Loucy (cell line): ENCODE results near the gene ARHGAP40.

ENCODE experiments used
- H2AFZ ChIP-seq: fragments of 200-600 bp; sonication (generic); 2 replicates; pipeline ENCODE4 v1.6.0; 2016; ENCODE audit warnings: antibody characterized with exemption, mild to moderate bottlenecking, low read length, moderate library complexity
- H3F3A ChIP-seq: fragments of 200-600 bp; 2 replicates; pipeline ENCODE4 v1.6.0; 2016; ENCODE audit warnings: antibody characterized with exemption, low read depth, mild to moderate bottlenecking
- H3K27me3 ChIP-seq: fragments of 200-600 bp; sonication (generic); 2 replicates; pipeline ENCODE4 v1.6.1; 2014; ENCODE audit warnings: low read length, mild to moderate bottlenecking; ENCODE audit not compliant: insufficient read depth, poor library complexity, severe bottlenecking
- H3K36me3 ChIP-seq: fragments of 200-600 bp; sonication (generic); 2 replicates; pipeline ENCODE4 v1.6.1; 2016; ENCODE audit warnings: low read length; ENCODE audit not compliant: insufficient read depth
- H3K4me1 ChIP-seq: fragments of 200-600 bp; sonication (generic); 2 replicates; pipeline ENCODE4 v1.5.1; 2014; ENCODE audit warnings: low read length, mild to moderate bottlenecking; ENCODE audit not compliant: insufficient read depth, poor library complexity, severe bottlenecking
- H3K4me2 ChIP-seq: fragments of 200-600 bp; sonication (generic); 2 replicates; pipeline ENCODE4 v1.6.0; 2014; ENCODE audit warnings: antibody characterized with exemption, low read length, low read depth, mild to moderate bottlenecking; ENCODE audit not compliant: poor library complexity, severe bottlenecking
- H3K4me3 ChIP-seq: fragments of 200-600 bp; sonication (generic); 2 replicates; pipeline ENCODE4 v1.5.1; 2014; ENCODE audit warnings: low read length, mild to moderate bottlenecking, mixed read lengths; ENCODE audit not compliant: poor library complexity, severe bottlenecking
- H3K79me2 ChIP-seq: fragments of 200-600 bp; sonication (generic); 2 replicates; pipeline ENCODE4 v1.6.1; 2014; ENCODE audit warnings: low read length; ENCODE audit not compliant: insufficient read depth
- H3K9ac ChIP-seq: fragments of 200-600 bp; sonication (generic); 2 replicates; pipeline ENCODE4 v1.6.0; 2014; ENCODE audit warnings: mild to moderate bottlenecking, low read depth, low read length, moderate library complexity; ENCODE audit not compliant: poor library complexity, severe bottlenecking
- H3K9me2 ChIP-seq: fragments of 200-600 bp; sonication (generic); replicated peaks from 2 replicates; pipeline ENCODE4 v1.6.1; 2016; ENCODE audit warnings: low read depth, low read length, mixed read lengths
- H3K9me3 ChIP-seq: fragments of 200-600 bp; sonication (generic); 2 replicates; pipeline ENCODE4 v1.6.1; 2014; ENCODE audit warnings: mild to moderate bottlenecking, antibody characterized with exemption, low read length, low read depth; ENCODE audit not compliant: insufficient read depth
- H4K20me1 ChIP-seq: fragments of 200-600 bp; sonication (generic); 2 replicates; pipeline ENCODE4 v1.6.0; 2014; ENCODE audit warnings: antibody characterized with exemption, low read length, mild to moderate bottlenecking; ENCODE audit not compliant: insufficient read depth, poor library complexity, severe bottlenecking
- CTCF ChIP-seq: fragments of 200-600 bp; sonication (generic); conservative IDR thresholded peaks from 2 replicates; pipeline ENCODE4 v1.5.1; 2014; ENCODE audit warnings: mild to moderate bottlenecking, antibody characterized with exemption, low read length
- EZH2phosphoT487 ChIP-seq: fragments of 200-600 bp; IDR thresholded peaks from 2 replicates; pipeline ENCODE4 v1.6.1; 2018; ENCODE audit warnings: antibody characterized with exemption, mild to moderate bottlenecking, moderate library complexity, borderline replicate concordance

The ARHGAP40 gene

DNA sequence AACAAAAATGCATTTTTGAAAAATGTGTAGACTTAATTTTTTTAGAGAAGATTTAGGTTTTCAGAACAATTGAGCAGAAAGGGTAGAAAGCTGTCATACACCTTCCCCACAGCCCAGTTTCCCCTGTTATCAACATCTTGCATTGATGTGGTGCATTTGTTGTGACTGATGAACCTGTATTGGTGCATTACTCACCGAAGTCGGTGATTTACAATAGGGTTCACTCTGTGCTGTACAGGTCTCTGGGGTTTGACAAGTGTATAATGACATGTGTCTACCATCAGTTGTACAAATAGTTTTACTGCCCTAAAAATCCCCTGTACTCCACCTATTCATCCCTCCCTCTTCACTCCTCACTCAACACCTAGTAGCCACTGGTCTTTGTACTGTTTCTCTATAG is 44.4 kb upstream of the ARHGAP40 start:
- no peaks in the 10 kb centered on the region for H4K20me1 ChIP-seq
- H3K36me3 ChIP-seq: peaks cover 70% of the 10 kb centered on the region; the same call in 1 of the 2 replicates
- no peaks in the 10 kb centered on the region for H3K9me2 ChIP-seq
- no peaks in the 10 kb centered on the region for H3K79me2 ChIP-seq
- H3K9ac ChIP-seq: no peak overlapping the region
- no peaks in the 10 kb centered on the region for H3K9me3 ChIP-seq
- H3K4me2 ChIP-seq: no peak overlapping the region
- no peaks in the 10 kb centered on the region for H3K27me3 ChIP-seq
- H3F3A ChIP-seq: no peaks in the 10 kb centered on the region
- H3K4me3 ChIP-seq: no peak overlapping the region
- no peak for TF ChIP-seq EZH2phosphoT487
- no peak for TF ChIP-seq CTCF
- no peak overlapping the region for H2AFZ ChIP-seq
- H3K4me1 ChIP-seq: no peaks in the 10 kb centered on the region

GRCh38 chr20:38558596-38559360 is 42.8 kb upstream of the ARHGAP40 start:
- H3K79me2 ChIP-seq: no peaks in the 10 kb centered on the region
- TF ChIP-seq CTCF (no peak), EZH2phosphoT487 (no peak)
- no peaks in the 10 kb centered on the region for H3K4me1 ChIP-seq
- H3K9ac ChIP-seq: no peak overlapping the region
- H4K20me1 ChIP-seq: no peaks in the 10 kb centered on the region
- H3K9me2 ChIP-seq: no peaks in the 10 kb centered on the region
- no peak overlapping the region for H2AFZ ChIP-seq
- no peak overlapping the region for H3K4me2 ChIP-seq
- no peaks in the 10 kb centered on the region for H3F3A ChIP-seq
- no peaks in the 10 kb centered on the region for H3K9me3 ChIP-seq
- no peak overlapping the region for H3K4me3 ChIP-seq
- no peaks in the 10 kb centered on the region for H3K27me3 ChIP-seq
- peaks cover 75% of the 10 kb centered on the region; the same call in 1 of the 2 replicates for H3K36me3 ChIP-seq

DNA sequence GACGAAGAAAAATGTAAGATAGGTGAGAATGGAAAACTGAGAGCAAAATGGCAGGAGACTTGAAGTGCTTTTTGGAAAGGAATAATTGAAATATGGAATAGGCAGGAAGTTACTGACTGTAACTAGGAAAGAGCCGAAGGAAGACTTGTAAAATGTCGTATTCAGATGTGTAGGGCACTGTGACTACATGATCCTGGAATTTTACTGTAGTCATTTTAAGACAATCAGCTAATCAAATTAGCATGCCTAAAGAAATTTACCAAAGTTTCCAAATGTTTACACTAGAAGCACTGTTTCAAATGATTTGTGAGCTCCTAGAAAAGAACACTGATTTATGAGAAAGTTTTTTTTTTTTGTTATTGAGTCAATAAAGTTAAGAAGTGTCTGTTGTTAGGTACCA is 41.8 kb upstream of the ARHGAP40 start:
- peaks cover 68% of the 10 kb centered on the region; the same call in 1 of the 2 replicates for H3K36me3 ChIP-seq
- TF ChIP-seq CTCF (no peak), EZH2phosphoT487 (no peak)

More for the DNA sequence above, 41.8 kb upstream of the ARHGAP40 start:
- Histone ChIP-seq H3K4me1 (no peaks in the 10 kb centered on the region), H3K9ac (no peak overlapping the region), H3K79me2 (no peaks in the 10 kb centered on the region), H3F3A (no peaks in the 10 kb centered on the region), H3K4me2 (no peak overlapping the region), H3K9me3 (no peaks in the 10 kb centered on the region), H3K4me3 (no peak overlapping the region), H4K20me1 (no peaks in the 10 kb centered on the region), H3K27me3 (no peaks in the 10 kb centered on the region), H2AFZ (no peak overlapping the region), H3K9me2 (no peaks in the 10 kb centered on the region)
